ENCODE results near the gene NACA. TPM values are rescaled to one million over a fixed set of nuclear protein-coding genes. Genes with fewer than 3 reads are reported as not detected.

NACA gene
- 1,274 TPM for total RNA-seq

GRCh38 chr12:56724972-56725722, at the start of gene NACA:
TSS of gene NACA (minus strand) at chr12:56725299. CDS start at chr12:56724521, 778 bp downstream.
- peak in 1 of 2 donors; percentile 98 for DNase-seq (ENCODE audit: extremely low spot score in 2 of 2)
- Histone ChIP-seq H3K9me3 (no peaks in the 10 kb centered on the region), H3K27me3 (no peaks in the 10 kb centered on the region), H3K27ac (peak within 1 kb of the TSS; percentile 97), H3K4me3 (peak within 1 kb of the TSS; percentile 64 to 81), H3K4me1 (peaks cover 42% of the 10 kb centered on the region), H3K36me3 (peaks cover 0 to 2% of the 10 kb centered on the region in 2 donors)
- intact Hi-C loops (cut with DNase I), result no loop called here
- TF ChIP-seq CTCF (IDR thresholded peaks at IDR 0.05) (no peak), POLR2A (IDR thresholded peaks at IDR 0.05) (peak; percentile 68 to 96), POLR2AphosphoS5 (IDR thresholded peaks at IDR 0.05; ENCODE audit: insufficient read depth in 1 of 2, low read depth in 1 of 2) (peak; percentile 99 to 100)

GRCh38 chr12:56773113-56773512, 48.0 kb upstream of the NACA start:
- intact Hi-C loops (cut with DNase I), result no loop called here
- peaks cover 3% of the 10 kb centered on the region for H3K4me1 ChIP-seq

GRCh38 chr12:56772625-56773024, 47.5 kb upstream of the NACA start:
- H3K27ac ChIP-seq, result no peak overlapping the region
- intact Hi-C loops (cut with DNase I), result no loop called here

More at GRCh38 chr12:56773113-56773512, 48.0 kb upstream of the NACA start:
- no peaks in the 10 kb centered on the region for H3K9me3 ChIP-seq
- no peak overlapping the region for H3K4me3 ChIP-seq
- DNase-seq (ENCODE audit: extremely low spot score in 2 of 2), result no peak
- no peak overlapping the region for H3K27ac ChIP-seq
- TF ChIP-seq POLR2AphosphoS5 (IDR thresholded peaks at IDR 0.05; ENCODE audit: insufficient read depth in 1 of 2, low read depth in 1 of 2) (no peak), POLR2A (IDR thresholded peaks at IDR 0.05) (no peak)
- H3K27me3 ChIP-seq, result no peaks in the 10 kb centered on the region
- no peaks in the 10 kb centered on the region for H3K36me3 ChIP-seq

GRCh38 chr12:56769868-56770267, 44.8 kb upstream of the NACA start:
- no peaks in the 10 kb centered on the region for H3K9me3 ChIP-seq
- H3K27me3 ChIP-seq, result no peaks in the 10 kb centered on the region
- intact Hi-C loops (cut with DNase I), result loop anchor here (5.0 kb wide), 1 partner anchor 222 kb away; a partner anchor contains a TSS
- H3K4me1 ChIP-seq, result peaks cover 6% of the 10 kb centered on the region
- DNase-seq (ENCODE audit: extremely low spot score in 2 of 2), result no peak
- H3K27ac ChIP-seq, result no peak overlapping the region
- TF ChIP-seq POLR2A (IDR thresholded peaks at IDR 0.05) (no peak), POLR2AphosphoS5 (IDR thresholded peaks at IDR 0.05; ENCODE audit: insufficient read depth in 1 of 2, low read depth in 1 of 2) (no peak), CTCF (IDR thresholded peaks at IDR 0.05) (no peak)
- H3K4me3 ChIP-seq, result no peak overlapping the region
- H3K36me3 ChIP-seq, result no peaks in the 10 kb centered on the region

More at GRCh38 chr12:56772625-56773024, 47.5 kb upstream of the NACA start:
- H3K27me3 ChIP-seq, result no peaks in the 10 kb centered on the region
- no peak for TF ChIP-seq CTCF (IDR thresholded peaks at IDR 0.05)
- no peak for TF ChIP-seq POLR2AphosphoS5 (IDR thresholded peaks at IDR 0.05; ENCODE audit: insufficient read depth in 1 of 2, low read depth in 1 of 2)
- TF ChIP-seq POLR2A (IDR thresholded peaks at IDR 0.05), result no peak
- peaks cover 6% of the 10 kb centered on the region for H3K4me1 ChIP-seq
- H3K9me3 ChIP-seq, result no peaks in the 10 kb centered on the region
- no peaks in the 10 kb centered on the region for H3K36me3 ChIP-seq
- DNase-seq (ENCODE audit: extremely low spot score in 2 of 2), result no peak
- no peak overlapping the region for H3K4me3 ChIP-seq

- Histone ChIP-seq H3K9me3 (no peaks in the 10 kb centered on the region), H3K4me3 (no peak overlapping the region), H3K27me3 (no peaks in the 10 kb centered on the region), H3K4me1 (peaks cover 6% of the 10 kb centered on the region), H3K27ac (no peak overlapping the region), H3K36me3 (no peaks in the 10 kb centered on the region)
- TF ChIP-seq POLR2AphosphoS5 (IDR thresholded peaks at IDR 0.05; ENCODE audit: insufficient read depth in 1 of 2, low read depth in 1 of 2), result peak in 1 of 2 donors; percentile 37
- TF ChIP-seq POLR2A (IDR thresholded peaks at IDR 0.05), result no peak
- TF ChIP-seq CTCF (IDR thresholded peaks at IDR 0.05), result no peak
- intact Hi-C loops (cut with DNase I), result loop anchor here (5.0 kb wide), 1 partner anchor 224 kb away; a partner anchor contains a TSS
- DNase-seq (ENCODE audit: extremely low spot score in 2 of 2), result no peak
These were observed 43.3 kb upstream of the NACA start for GRCh38 chr12:56768424-56768823.

Data from vagina (tissue), 2 donors.